ENCODE data around the gene GPD1L.

GPD1L gene

GRCh38 chr3:32176989-32177701 lies 70.7 kb downstream of the GPD1L start:
- no peak overlapping the region for H3K27ac ChIP-seq (ENCODE audit: extremely low read depth, low read depth, low read length)
- POLR2A ChIA-PET = interaction anchor here (0.6 kb wide), 1 partner anchor 321 kb away, joined by 3 read pairs; no protein-coding TSS in a partner anchor

DNA sequence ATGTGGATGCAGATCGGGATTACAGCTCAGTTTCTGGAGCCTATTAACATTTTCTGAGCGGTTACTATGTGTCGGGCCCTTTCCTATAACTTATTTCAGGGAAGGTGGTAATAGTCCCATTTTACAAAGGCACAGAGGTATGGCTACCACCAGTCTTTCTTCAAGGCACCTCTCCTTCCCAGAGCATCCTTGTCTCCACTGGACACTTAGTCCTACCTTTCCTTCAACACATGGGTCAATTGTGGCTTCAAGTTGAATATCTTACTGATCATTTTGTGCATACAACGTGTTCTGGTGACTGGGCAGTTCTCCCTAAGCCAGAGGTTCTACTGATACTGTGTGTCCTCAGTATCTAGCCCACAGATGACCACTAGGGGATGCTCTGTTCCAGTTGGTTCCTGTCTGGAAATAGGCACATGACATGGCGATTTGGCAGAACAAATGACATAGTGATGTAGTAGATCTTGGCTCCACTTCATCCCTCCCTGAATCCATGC lies 71.3 kb downstream of the GPD1L start:
- Histone ChIP-seq H3K4me1 (ENCODE audit: control insufficient read depth, insufficient read depth, low read length) (no peaks in the 10 kb centered on the region), H3K4me3 (ENCODE audit: low read depth, low read length) (no peak overlapping the region), H3K27ac (ENCODE audit: extremely low read depth, low read depth, low read length) (no peak overlapping the region), H3K9me3 (ENCODE audit: control insufficient read depth, insufficient read depth, low read depth, low read length) (no peaks in the 10 kb centered on the region), H3K36me3 (ENCODE audit: control insufficient read depth in 2 of 2, insufficient read depth in 1 of 2, low read length in 2 of 2) (no peaks in the 10 kb centered on the region)
- POLR2A ChIA-PET = interaction anchor here (0.6 kb wide), 1 partner anchor 320 kb away, joined by 3 read pairs; no protein-coding TSS in a partner anchor
- CTCF ChIA-PET = interaction anchor here (0.5 to 2.9 kb wide), 35 partner anchors 9 to 556 kb away, joined by 3 to 12 read pairs (median 3); no protein-coding TSS in a partner anchor
- TF ChIP-seq ZNF529 (tag by site-specific recombination; IDR thresholded peaks at IDR 0.05; ENCODE audit: insufficient replicate concordance) (no peak), ZBTB17 (tag by site-specific recombination; IDR thresholded peaks at IDR 0.05) (peak; percentile 81), ZNF514 (tag by site-specific recombination; IDR thresholded peaks at IDR 0.05) (no peak), ZNF335 (tag by site-specific recombination; conservative IDR thresholded peaks at IDR 0.05) (0 out of 2 replicates have a peak, but pooled peaks have one; percentile 34), OVOL3 (tag by site-specific recombination; IDR thresholded peaks at IDR 0.05) (no peak), ZSCAN30 (tag by site-specific recombination; IDR thresholded peaks at IDR 0.05) (peak; percentile 69; the same call in 1 of the 2 replicates), ZNF37A (tag by site-specific recombination; IDR thresholded peaks at IDR 0.05) (no peak), ZNF629 (tag by site-specific recombination; IDR thresholded peaks at IDR 0.05) (peak; percentile 37; the same call in 1 of the 2 replicates), CTCF (tag by site-specific recombination; IDR thresholded peaks at IDR 0.05) (peak; percentile 61), ZNF24 (tag by site-specific recombination; IDR thresholded peaks at IDR 0.05) (peak; percentile 86), ZSCAN5A (tag by site-specific recombination; IDR thresholded peaks at IDR 0.05) (no peak), ZNF26 (tag by site-specific recombination; IDR thresholded peaks at IDR 0.05) (no peak), KLF7 (tag by site-specific recombination; IDR thresholded peaks at IDR 0.05; ENCODE audit: borderline replicate concordance) (no peak), ZNF2 (tag by site-specific recombination; IDR thresholded peaks at IDR 0.05) (peak; percentile 17; the same call in 1 of the 2 replicates)
- TF ChIP-seq, protein P1, sequence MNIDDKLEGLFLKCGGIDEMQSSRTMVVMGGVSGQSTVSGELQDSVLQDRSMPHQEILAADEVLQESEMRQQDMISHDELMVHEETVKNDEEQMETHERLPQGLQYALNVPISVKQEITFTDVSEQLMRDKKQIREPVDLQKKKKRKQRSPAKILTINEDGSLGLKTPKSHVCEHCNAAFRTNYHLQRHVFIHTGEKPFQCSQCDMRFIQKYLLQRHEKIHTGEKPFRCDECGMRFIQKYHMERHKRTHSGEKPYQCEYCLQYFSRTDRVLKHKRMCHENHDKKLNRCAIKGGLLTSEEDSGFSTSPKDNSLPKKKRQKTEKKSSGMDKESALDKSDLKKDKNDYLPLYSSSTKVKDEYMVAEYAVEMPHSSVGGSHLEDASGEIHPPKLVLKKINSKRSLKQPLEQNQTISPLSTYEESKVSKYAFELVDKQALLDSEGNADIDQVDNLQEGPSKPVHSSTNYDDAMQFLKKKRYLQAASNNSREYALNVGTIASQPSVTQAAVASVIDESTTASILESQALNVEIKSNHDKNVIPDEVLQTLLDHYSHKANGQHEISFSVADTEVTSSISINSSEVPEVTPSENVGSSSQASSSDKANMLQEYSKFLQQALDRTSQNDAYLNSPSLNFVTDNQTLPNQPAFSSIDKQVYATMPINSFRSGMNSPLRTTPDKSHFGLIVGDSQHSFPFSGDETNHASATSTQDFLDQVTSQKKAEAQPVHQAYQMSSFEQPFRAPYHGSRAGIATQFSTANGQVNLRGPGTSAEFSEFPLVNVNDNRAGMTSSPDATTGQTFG (tag by site-specific recombination; IDR thresholded peaks at IDR 0.05; ENCODE audit: borderline replicate concordance) = no peak

More at GRCh38 chr3:32176989-32177701, 70.7 kb downstream of the GPD1L start:
- TF ChIP-seq ZBTB48 (tag by site-specific recombination; IDR thresholded peaks at IDR 0.05) (no peak), ZNF654 (tag by site-specific recombination; IDR thresholded peaks at IDR 0.05; ENCODE audit: low read depth) (peak; percentile 70), ZSCAN4 (tag by site-specific recombination; IDR thresholded peaks at IDR 0.05) (no peak), CTCF (tag by site-specific recombination; IDR thresholded peaks at IDR 0.05) (peak; percentile 35), ZNF664 (tag by site-specific recombination; IDR thresholded peaks at IDR 0.05) (peak; percentile 91)
- Histone ChIP-seq H3K4me1 (ENCODE audit: control insufficient read depth, insufficient read depth, low read length) (no peaks in the 10 kb centered on the region), H3K36me3 (ENCODE audit: control insufficient read depth in 2 of 2, insufficient read depth in 1 of 2, low read length in 2 of 2) (no peaks in the 10 kb centered on the region), H3K4me3 (ENCODE audit: low read depth, low read length) (no peak overlapping the region), H3K9me3 (ENCODE audit: control insufficient read depth, insufficient read depth, low read depth, low read length) (no peaks in the 10 kb centered on the region)
- CTCF ChIA-PET = interaction anchor here (0.5 to 2.9 kb wide), 40 partner anchors 10 to 452 kb away, joined by 3 to 12 read pairs (median 3); no protein-coding TSS in a partner anchor
